Measurements from ENCODE around the gene CSNK1E.

CSNK1E gene

DNA sequence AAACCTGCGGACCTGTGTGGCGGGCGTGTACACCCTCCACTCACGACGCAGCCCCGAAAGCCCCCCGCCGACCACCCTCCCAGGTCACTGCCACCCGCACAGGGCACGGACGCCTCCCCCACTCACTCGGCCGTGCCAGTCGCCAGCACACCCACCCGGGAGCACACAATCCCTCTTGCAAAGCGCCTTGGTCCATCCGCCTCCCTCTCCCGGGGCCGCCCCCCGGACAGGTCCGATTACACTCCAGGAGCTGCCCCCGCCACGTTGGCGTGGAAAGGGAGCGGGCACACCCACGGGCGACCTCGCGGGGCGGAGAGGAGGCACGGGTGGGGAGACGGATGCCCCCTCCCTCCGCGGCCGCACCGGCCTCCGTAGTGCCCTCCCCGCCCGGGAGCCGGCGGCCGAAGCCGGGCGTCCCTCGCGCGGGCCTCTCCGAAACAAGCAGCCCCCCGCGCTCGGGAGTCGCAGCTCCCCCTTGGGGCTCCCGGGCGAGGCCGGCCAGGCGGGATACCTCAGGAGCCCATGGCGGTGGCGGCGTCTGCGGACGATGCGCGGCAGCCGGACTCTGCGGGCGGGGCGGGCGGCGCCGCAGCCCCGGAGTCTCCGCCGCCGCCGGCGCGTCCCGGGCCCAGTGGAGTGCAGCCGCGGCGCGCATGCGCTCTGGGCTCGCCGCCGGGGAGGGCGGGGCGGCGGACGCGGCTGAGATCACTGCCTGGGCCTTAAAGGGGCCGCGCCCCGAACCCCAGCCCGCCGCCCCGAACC lies 44.7 kb downstream of the CSNK1E start, which contains the start of gene TMEM184B:
TSS of gene TMEM184B (minus strand) at position 638 of the 762 bp plus-strand sequence. CDS start 25,049 bp downstream, outside the sequence.
- peak; percentile 86 for DNase-seq

DNA sequence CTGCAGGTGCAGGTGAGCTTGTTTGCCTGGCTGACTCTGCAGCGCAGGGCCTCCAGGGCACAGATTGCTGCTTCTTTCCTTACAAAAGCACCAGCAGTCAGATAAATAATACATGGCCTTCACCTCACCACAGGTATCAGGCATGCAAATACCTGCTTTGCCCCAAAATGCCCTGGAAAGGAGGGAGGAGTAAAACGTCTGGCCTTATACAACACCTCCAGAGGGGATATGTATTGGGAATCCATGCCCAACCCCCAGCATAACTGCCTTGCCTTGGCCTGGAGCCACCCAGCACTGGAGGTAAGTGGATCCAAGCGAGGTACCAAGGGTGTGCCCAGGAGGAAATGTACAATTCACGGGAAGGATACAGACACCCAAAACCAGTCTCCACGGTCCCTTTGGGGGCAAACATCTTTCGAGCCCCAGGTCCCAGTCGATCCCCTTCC lies 45.3 kb downstream of the CSNK1E start:
- DNase-seq = peak; percentile 13

DNA sequence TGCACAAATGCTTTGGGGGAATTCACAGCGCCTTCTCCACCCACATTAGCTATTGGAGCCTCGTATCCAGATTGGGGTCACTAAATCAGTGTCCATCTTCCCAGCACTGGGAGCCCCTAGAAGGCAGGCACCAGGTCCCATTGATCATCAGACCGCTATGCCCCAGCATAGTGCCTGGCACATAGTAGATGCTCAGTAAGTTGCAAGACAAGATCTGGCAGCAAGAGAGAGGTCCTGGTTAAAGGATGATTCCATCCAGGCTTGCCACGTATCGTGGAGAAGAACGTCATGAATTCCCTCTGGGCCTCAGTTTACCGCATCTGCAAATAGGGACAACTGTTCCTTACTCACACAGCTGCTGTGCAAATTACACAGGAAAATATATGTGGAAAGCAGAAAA lies 46.1 kb downstream of the CSNK1E start:
- no peak for DNase-seq

DNA sequence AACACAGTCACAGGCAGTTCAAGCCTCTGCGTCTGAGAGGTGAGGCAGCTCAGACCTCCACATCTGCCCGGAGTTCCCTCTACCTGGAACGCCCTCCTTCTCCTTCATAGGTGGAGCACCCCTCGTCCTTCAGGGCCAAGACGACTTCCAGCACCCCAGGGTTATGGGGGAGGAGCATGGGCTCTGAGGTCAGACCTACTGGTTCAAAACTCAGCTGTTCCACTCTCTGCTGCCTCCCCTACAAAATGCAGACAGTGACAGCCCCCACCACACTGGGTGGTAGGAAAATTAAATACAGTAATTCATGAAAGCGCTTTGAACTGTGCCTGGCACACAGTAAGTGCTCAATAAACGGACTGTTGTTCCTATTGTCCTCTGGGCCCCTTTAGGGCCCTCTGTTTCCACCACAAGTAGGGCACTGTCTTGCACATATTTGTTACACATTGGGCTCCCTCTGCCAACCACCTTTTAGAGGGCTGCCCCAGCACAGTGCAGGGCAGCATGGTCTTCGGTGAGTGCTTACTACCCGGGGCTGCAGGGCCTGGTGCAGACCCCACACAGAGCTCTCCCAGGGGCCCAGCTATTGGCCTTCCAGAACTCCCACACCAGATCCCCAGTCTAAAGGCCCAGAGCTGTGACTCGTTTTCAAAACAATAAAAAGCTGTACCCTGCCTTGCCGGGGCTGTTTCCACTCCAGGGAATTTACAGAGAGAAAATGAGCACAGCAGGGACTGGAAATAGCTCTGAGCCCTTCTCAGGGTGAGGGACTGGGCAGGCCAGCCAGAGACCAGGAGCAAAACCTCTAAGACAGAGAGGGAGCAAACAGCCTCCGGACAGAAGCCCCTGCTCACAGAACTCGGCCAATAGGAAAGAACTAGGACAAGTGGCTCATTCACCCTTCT lies 46.9 kb downstream of the CSNK1E start:
- DNase-seq = no peak

GRCh38 chr22:38269466-38269865 lies 47.8 kb downstream of the CSNK1E start:
- no peak for DNase-seq

- DNase-seq = peak; percentile 86
These were observed 50.1 kb downstream of the CSNK1E start for GRCh38 chr22:38267086-38267485.

- DNase-seq = no peak
These were observed 51.1 kb downstream of the CSNK1E start for GRCh38 chr22:38266120-38266519.

DNA sequence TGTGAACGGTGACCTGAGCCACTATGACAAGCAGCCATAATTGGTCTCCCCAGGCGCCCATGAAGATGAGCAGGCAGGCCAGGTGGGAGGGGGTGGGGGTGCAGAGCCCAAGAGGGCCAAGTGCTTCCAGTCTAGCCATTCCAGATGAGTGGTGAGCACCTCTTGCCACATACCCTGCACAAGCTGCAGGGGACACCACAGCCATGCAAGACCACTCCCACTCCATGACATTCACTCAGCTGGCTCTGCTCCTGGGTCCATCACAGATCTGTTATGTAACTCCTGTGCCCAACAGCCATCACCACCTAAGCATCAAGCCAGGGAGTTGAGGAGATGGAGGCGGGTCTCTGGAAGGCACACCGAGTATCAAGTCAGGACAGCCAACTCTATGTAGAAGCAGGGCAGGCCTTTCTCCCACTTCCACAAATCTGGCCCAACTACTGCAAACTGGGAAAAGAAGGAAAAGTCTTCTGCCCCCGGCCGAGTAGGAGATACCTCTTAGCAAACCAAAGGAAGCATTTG lies 52.9 kb downstream of the CSNK1E start:
- DNase-seq = no peak

- DNase-seq = peak; percentile 54
These were observed 55.0 kb downstream of the CSNK1E start for GRCh38 chr22:38262051-38262795.

DNA sequence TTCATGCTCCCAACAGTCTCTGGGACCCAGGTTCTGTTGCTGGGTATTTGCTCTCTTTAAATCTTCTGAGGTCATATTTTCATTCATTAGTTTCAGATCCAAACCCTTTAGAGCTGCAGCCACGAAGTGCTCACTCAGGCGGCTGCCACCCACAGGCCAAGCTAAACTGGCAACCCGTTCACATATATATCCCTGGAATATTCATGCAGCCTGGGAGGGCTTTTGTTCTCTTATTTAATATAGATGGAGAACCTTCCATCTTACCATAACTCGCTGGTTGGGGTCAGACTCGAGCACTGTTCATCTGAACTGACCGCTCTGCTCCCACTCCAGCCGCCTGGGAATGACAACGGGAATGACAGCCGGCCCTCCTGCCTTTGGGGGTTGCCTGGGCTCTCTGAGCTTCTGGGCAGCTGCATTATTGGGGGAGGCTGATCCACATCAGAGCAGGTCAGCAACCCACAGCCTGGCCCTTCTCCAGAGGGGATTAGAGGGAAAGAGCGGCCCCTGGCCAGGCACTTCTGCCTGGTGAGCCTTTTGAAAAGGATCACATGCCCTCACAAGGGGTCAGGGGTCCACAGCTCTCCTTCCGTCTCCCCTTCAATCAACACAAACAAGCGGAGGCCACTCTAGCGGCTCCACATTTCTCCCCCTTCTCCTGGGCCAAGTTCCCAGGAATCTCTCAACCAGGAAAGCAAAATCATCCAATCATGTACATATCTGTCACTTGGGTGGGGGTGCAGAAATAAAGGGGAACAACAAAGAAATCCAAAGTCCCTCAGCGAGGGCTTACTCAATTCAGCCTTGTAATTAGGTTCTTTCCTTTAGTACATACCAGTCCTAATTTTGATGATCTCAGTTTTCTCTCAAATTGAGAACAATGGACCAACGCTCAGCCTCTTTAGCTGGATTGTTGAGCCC lies 56.2 kb downstream of the CSNK1E start:
- DNase-seq = no peak

DNA sequence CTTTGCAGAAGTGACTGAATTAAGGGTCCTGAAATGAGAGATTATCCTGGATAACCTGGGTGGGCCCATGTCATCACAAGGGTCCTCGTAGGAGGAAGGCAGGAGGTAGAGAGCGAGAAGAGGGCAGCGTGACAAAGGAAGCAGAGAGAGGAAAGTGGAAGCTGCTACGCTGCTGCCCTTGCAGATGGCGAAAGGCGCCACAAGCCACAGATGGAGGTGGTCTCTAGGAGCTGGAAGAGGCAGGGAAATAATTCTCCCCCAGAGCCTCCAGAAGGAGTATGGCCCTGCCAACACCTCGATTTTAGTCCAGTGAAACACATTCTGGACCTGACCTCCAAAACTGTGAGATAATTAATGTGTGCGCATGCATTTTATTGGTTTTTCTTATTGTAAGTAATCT lies 57.9 kb downstream of the CSNK1E start:
- DNase-seq = no peak

DNA sequence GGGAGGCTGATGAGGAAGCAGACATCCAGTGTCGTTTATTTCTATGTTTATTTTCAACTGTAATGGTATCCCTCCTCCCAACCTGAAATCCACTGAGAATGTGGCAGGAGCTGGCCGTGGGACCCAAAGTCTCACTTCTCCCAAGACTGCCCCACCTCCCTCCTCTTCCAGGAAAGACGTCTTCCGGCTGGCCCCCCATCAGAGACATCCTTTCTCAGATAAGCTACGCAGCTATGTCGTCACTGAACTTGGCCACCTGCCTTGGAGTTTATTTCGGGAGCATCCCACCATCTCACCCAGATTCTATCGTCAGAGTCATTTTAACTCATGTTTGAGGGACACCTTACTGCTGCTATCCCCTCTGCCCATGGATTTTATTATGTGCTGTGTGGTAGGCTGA lies 58.3 kb downstream of the CSNK1E start:
- DNase-seq = no peak

DNA sequence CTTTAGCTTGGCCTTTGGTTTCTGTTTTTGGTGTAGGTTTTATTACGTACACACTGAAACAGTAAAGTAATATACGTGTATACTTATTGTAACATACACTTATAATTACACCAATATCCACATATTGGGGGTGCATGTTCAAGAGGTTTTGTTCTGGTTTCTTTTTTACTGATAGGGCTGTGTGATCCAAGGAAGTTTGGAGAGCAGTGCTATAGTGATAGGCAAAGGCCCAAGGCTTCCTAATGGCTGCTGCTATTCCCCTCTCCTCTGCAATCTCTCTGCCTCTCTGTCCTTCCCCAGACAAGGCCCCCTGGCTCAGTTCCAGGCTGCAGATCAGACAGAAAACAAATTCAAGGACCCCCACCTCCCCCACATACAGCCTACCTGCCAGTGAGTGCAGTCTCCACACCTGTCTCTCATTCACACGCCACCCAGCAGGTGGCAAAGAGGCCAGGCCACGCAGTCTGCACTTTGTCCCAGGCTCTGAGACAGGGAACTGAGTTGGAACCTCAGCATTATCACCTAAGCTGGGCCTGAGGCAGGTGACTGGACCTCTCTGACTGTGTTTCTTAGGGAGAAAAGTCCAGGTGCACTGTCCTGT lies 59.5 kb downstream of the CSNK1E start:
- DNase-seq = no peak

- DNase-seq = no peak
These were observed 60.1 kb downstream of the CSNK1E start for GRCh38 chr22:38257181-38257580.

GRCh38 chr22:38255697-38256096 lies 61.5 kb downstream of the CSNK1E start:
- no peak for DNase-seq

- DNase-seq = no peak
These were observed 65.9 kb downstream of the CSNK1E start for GRCh38 chr22:38251341-38251692.

DNA sequence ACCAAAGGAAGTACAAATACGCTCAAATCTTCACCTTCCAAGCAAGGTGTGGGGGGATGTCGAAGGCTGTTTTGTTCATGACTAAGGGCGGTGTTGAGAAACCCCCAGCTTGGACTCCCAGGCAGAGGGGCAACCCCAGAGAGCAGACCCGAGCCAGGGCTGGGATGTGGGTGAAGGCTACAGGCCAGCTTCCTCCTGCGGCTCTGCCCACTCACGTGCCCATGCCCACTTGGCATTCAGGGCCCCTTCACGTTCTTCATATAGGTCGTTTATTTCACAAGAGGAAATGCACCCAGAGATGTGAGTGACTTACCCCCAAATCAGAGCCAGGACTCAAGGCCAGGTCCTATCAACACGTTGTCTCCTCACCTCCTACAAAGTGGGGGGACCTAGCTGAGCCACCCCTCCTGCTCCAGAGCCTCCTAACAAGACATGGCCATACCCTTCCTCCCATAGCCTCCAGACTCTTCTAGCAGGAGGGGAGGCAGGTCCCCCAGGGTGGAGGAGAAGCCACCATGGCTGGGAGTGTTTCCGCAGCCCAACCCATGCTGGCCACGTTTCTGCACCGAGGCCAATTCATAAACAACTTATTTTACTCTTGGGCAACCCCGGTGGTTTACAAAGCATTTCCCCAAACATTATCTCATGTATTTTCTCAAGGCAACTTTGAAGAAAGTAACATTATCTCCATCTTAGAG lies 66.4 kb downstream of the CSNK1E start:
- no peak for DNase-seq

DNA sequence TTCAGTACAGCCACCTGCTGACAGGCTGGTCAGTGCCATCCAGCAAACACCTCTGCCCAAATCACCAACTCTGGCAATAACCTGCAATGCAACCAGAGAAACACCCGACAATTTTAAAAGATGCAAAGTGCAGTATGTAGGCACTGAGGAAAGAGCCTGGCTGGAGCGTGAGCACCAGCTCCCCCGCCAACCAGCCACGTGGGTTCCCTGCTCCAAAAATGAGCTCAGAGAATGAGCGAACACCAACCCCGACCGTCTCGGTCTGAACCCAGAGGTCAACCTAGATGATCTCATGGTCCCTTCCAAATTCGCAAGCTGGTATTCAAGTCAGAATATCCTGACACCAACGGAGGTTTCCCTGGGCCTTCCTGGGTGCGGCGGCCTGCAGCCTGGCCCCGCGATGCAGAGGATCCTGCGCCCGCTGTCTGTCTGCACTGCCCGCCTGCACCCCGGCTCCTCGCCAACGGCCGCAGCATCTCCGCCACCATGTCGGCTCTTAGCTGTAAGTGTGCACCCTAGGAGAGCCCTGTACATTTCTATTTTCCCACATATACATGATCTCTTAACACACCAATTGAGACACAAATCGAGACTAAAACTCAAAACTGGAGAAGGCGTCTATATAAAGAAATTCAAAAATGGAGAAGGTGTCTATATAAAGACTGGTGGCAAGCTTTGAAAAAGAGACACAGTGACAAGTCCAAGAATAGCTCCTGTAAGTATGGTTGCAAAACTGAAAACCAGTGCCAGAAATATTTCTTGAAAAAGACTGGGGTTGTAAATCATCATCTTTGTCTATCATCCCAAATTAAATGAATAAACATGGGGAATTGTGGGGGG lies 67.2 kb downstream of the CSNK1E start:
- no peak for DNase-seq

DNA sequence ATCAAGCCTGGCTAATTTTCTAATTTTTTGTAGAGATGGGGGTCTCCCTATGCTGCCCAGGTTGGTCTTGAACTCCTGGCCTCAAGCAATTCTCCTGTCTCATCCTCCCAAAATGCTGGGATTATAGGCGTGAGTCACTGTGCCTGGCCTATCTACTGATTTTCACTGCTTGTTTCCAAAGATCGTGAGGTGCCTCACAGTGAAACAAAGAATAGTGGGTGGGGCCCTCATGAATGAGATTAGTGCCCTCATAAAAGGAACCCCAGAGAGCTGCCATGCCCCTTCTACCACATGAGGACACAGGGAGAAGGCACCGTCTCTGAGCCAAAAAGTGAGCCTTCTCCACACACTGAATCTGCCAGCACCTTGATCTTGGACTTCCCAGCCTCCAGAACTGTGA lies 67.9 kb downstream of the CSNK1E start:
- DNase-seq = no peak

DNA sequence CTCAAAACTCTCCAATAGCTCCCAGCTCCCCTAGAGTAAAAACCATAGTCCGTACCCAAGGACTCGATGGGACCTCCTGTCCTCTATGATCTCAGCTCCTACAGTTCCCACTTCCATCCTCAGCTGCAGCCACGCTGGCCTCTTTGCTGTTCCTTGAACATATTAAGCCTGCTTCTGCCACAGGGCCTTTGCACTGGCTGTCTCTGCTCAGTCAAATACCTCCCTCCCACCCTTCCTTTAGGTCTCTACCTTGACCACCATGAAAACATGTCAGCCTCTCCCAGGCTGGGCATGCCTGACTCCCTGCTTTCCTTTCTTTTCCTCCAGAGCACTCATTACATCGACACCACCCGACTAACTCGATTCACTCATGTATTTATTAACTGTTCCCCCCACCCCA lies 69.0 kb downstream of the CSNK1E start:
- DNase-seq = no peak

Measured in CD4-positive, alpha-beta T cell treated with Interleukin-21 for 1 hour (primary cell).